Heart left ventricle (tissue), 13 donors: ENCODE measurements around the gene CAMTA1.

Experiments
- POLR2A ChIP-seq, 2 donors: fragments of 450-650 bp; IDR thresholded peaks; one replicate each; pipeline ENCODE4 v1.6.1; 2017; ENCODE audit warnings: antibody characterized with exemption in 2 of 2, mild to moderate bottlenecking in 2 of 2, moderate library complexity in 2 of 2
- TF ChIP-seq, protein P1 (sequence below), 12 donors: fragments of 200-600 bp; sonication (generic) in 4 of 12; IDR thresholded peaks; one replicate each; pipeline versions ENCODE4 v1.5.0 to v1.8.0; 2018 to 2022; ENCODE audit warnings: antibody characterized with exemption in 12 of 12, mild to moderate bottlenecking in 5 of 12
- donor health status: ischemic (EF 13 %, LVEDD 7.1; RV severe dilation, severe dysfunction).
- donor health status: DM: no; HTN: yes; CAD: no.
- donor health status: DM: no; HTN: no; CAD: no.
- donor health status: ischemic (EF 25% LVEDD 6.9; RV normal size, moderate dysfunction).
- donor health status: ischemic (EF 25% LVEDD 5.7; RV mildly dilated, moderate dysfunction).
- donor health status: ischemic (EF 35%, LVEDD 5.7; RV mildly dilated, moderate dysfunction).
- donor health status: nonischemic (EF 11% LVEDD 7.7; RV severe dilation, severe dysfunction).
- donor health status: DM: yes; HTN: yes; CAD: no.
- donor health status: PGD.
- donor health status: ischemic (EF 29% LVEDD 5.4; RV normal size, mild dysfunction).
- donor health status: nonischemic (EF 23%, LVEDD 6.1; RV moderate dilation, normal function).

DNA sequence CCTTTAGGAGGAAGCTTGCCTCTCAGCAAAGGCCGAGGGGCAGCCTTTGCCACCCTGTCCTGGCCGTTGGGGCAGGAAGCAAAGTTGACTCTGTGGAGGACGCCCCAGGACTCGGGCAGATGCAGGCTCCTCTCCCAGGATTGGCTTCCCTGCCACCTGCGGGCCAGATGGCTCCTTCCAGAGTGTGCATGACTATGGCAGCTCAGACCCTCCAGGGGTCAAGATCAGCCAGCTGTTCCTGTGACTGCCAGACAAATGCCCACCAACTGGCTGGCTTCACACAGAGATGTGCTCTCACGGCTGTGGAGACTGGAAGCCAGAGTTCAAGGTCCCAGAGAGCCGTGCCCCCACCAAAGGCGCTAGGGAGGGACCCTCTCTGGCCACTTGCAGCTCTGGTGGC lies 898.9 kb downstream of the CAMTA1 start:
- TF ChIP-seq, protein P1, sequence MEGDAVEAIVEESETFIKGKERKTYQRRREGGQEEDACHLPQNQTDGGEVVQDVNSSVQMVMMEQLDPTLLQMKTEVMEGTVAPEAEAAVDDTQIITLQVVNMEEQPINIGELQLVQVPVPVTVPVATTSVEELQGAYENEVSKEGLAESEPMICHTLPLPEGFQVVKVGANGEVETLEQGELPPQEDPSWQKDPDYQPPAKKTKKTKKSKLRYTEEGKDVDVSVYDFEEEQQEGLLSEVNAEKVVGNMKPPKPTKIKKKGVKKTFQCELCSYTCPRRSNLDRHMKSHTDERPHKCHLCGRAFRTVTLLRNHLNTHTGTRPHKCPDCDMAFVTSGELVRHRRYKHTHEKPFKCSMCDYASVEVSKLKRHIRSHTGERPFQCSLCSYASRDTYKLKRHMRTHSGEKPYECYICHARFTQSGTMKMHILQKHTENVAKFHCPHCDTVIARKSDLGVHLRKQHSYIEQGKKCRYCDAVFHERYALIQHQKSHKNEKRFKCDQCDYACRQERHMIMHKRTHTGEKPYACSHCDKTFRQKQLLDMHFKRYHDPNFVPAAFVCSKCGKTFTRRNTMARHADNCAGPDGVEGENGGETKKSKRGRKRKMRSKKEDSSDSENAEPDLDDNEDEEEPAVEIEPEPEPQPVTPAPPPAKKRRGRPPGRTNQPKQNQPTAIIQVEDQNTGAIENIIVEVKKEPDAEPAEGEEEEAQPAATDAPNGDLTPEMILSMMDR (IDR thresholded peaks at IDR 0.05): no peak
- no peak for TF ChIP-seq POLR2A (IDR thresholded peaks at IDR 0.05)
